Prostate gland (tissue), 2 donors: Measurements from ENCODE around the gene ANKRD2.

Experiments used
- POLR2AphosphoS5 ChIP-seq: sonication (generic); formaldehyde crosslinking; IDR thresholded peaks from one replicate; pipeline ENCODE4 v1.6.1; 2017; ENCODE audit warnings: antibody characterized with exemption
- TF ChIP-seq, protein P1 (sequence below), 4 experiments: fragments of 200-600 bp in 2 of 4; fragments of 450-650 bp in 2 of 4; sonication (generic) in 2 of 4; IDR thresholded peaks; 1 replicate in 3 of 4; 2 replicates in 1 of 4; pipeline ENCODE4 v1.5.1; 2016 to 2019; ENCODE audit warnings: antibody characterized with exemption in 4 of 4, mild to moderate bottlenecking in 2 of 4, moderate library complexity in 2 of 4

DNA sequence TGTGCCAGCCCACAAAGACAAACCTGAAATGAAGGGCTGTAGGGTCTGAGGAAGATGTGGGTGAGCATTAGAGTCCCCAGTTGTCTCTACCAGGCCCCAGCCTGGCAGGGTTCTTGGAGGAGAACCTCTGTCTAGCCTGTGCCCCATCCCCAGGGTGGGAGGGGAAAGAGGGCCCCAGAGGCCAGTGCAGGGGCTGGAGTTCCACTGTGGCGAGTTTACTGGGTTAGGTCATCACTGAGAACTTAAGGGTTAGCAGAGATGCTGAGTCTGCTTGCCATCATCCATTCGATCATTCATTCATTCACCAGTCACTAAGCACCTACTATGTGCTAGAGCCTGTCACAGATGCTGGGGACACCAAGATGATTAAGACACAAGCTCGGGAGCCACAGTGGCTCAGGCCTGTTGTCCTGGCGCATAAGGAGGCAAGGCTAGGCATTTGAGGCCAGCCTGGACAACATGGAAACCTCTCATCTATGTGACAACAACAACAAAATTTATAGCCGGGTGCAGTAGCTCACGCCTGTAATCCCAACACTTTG is 2.6 kb downstream of the ANKRD2 start:
- TF ChIP-seq, protein P1, sequence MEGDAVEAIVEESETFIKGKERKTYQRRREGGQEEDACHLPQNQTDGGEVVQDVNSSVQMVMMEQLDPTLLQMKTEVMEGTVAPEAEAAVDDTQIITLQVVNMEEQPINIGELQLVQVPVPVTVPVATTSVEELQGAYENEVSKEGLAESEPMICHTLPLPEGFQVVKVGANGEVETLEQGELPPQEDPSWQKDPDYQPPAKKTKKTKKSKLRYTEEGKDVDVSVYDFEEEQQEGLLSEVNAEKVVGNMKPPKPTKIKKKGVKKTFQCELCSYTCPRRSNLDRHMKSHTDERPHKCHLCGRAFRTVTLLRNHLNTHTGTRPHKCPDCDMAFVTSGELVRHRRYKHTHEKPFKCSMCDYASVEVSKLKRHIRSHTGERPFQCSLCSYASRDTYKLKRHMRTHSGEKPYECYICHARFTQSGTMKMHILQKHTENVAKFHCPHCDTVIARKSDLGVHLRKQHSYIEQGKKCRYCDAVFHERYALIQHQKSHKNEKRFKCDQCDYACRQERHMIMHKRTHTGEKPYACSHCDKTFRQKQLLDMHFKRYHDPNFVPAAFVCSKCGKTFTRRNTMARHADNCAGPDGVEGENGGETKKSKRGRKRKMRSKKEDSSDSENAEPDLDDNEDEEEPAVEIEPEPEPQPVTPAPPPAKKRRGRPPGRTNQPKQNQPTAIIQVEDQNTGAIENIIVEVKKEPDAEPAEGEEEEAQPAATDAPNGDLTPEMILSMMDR (IDR thresholded peaks at IDR 0.05) = no peak
- no peak for TF ChIP-seq POLR2AphosphoS5
